ENCODE results near the gene TMUB1. TPM values are rescaled to one million over a fixed set of nuclear protein-coding genes. Genes with fewer than 3 reads are reported as not detected.

The TMUB1 gene
- total and polyA plus RNA-seq, 2 donors (not counting 1 experiment from before 2014, with no cell fraction given), result 49.2 to 102 TPM

- Histone ChIP-seq H3K27ac (ENCODE audit: low read length in 2 of 2) (no peak overlapping the region), H2AFZ (ENCODE audit: insufficient read depth, low read depth, low read length, poor library complexity, severe bottlenecking) (no peak overlapping the region), H3K79me2 (ENCODE audit: control insufficient read depth, insufficient read depth, low read length) (no peaks in the 10 kb centered on the region), H3K36me3 (replicated peaks in 1 of 2; ENCODE audit: control extremely low read depth in 1 of 2, control insufficient read depth in 1 of 2, extremely low read depth in 1 of 2, insufficient read depth in 2 of 2, low read length in 1 of 2) (no peaks in the 10 kb centered on the region), H3K9ac (ENCODE audit: low read length) (no peak overlapping the region), H3K4me3 (ENCODE audit: control extremely low read depth in 1 of 5, extremely low read depth in 1 of 5, insufficient read depth in 1 of 5, low read depth in 2 of 5, low read length in 4 of 5) (no peak overlapping the region), H3K4me1 (ENCODE audit: control insufficient read depth in 2 of 2, insufficient read depth in 2 of 2, low read length in 2 of 2) (no peaks in the 10 kb centered on the region), H3K4me2 (replicated peaks; ENCODE audit: low read depth, low read length, poor library complexity, severe bottlenecking) (no peak overlapping the region), H3K27me3 (replicated peaks in 1 of 4; ENCODE audit: control extremely low read depth in 1 of 4, control insufficient read depth in 3 of 4, insufficient read depth in 4 of 4, low read length in 3 of 4) (peaks cover 0 to 2% (median 0%) of the 10 kb centered on the region in 4 experiments), H4K20me1 (ENCODE audit: control insufficient read depth, insufficient read depth, low read length, poor library complexity, severe bottlenecking) (no peaks in the 10 kb centered on the region), H3K9me3 (ENCODE audit: control extremely low read depth in 1 of 3, control insufficient read depth in 2 of 3, insufficient read depth in 1 of 3, low read length in 2 of 3) (no peaks in the 10 kb centered on the region)
- Mint-ChIP-seq H3K4me3 (no peak overlapping the region), H3K9me3 (ENCODE audit: insufficient read depth) (no peaks in the 10 kb centered on the region), H3K27me3 (peaks cover 10% of the 10 kb centered on the region), H3K4me1 (no peaks in the 10 kb centered on the region), H3K27ac (no peak overlapping the region)
- no peak for TF ChIP-seq EZH2 (IDR thresholded peaks at IDR 0.05; ENCODE audit: borderline replicate concordance, insufficient read depth, low read depth, low read length, poor library complexity, severe bottlenecking)
- no peak for TF ChIP-seq CTCF (IDR thresholded peaks at IDR 0.05)
- ATAC-seq (ENCODE audit: low read depth), result no peak
- intact Hi-C loops (cut with micrococcal nuclease), result no loop called here
- no peak for DNase-seq
- CTCF ChIA-PET, result no interaction called here
- WGBS (ENCODE audit: insufficient coverage), result 72% methylated on average over 21 of the region's 23 CpGs
- POLR2A ChIA-PET, result no interaction called here
Observed at GRCh38 chr7:151104411-151105235, 21.3 kb upstream of the TMUB1 start.

- Histone ChIP-seq H3K27ac (ENCODE audit: low read length in 2 of 2) (no peak overlapping the region), H4K20me1 (ENCODE audit: control insufficient read depth, insufficient read depth, low read length, poor library complexity, severe bottlenecking) (no peaks in the 10 kb centered on the region), H3K4me3 (ENCODE audit: control extremely low read depth in 1 of 5, extremely low read depth in 1 of 5, insufficient read depth in 1 of 5, low read depth in 2 of 5, low read length in 4 of 5) (no peak overlapping the region), H3K9me3 (ENCODE audit: control extremely low read depth in 1 of 3, control insufficient read depth in 2 of 3, insufficient read depth in 1 of 3, low read length in 2 of 3) (no peaks in the 10 kb centered on the region), H3K4me2 (replicated peaks; ENCODE audit: low read depth, low read length, poor library complexity, severe bottlenecking) (no peak overlapping the region), H3K36me3 (replicated peaks in 1 of 2; ENCODE audit: control extremely low read depth in 1 of 2, control insufficient read depth in 1 of 2, extremely low read depth in 1 of 2, insufficient read depth in 2 of 2, low read length in 1 of 2) (no peaks in the 10 kb centered on the region), H3K4me1 (ENCODE audit: control insufficient read depth in 2 of 2, insufficient read depth in 2 of 2, low read length in 2 of 2) (no peaks in the 10 kb centered on the region), H3K9ac (ENCODE audit: low read length) (no peak overlapping the region), H3K79me2 (ENCODE audit: control insufficient read depth, insufficient read depth, low read length) (no peaks in the 10 kb centered on the region), H2AFZ (ENCODE audit: insufficient read depth, low read depth, low read length, poor library complexity, severe bottlenecking) (no peak overlapping the region), H3K27me3 (replicated peaks in 1 of 4; ENCODE audit: control extremely low read depth in 1 of 4, control insufficient read depth in 3 of 4, insufficient read depth in 4 of 4, low read length in 3 of 4) (peaks cover 0 to 2% (median 0%) of the 10 kb centered on the region in 4 experiments)
- Mint-ChIP-seq H3K27ac (no peak overlapping the region), H3K4me3 (no peak overlapping the region), H3K9me3 (ENCODE audit: insufficient read depth) (no peaks in the 10 kb centered on the region), H3K4me1 (no peaks in the 10 kb centered on the region), H3K27me3 (peaks cover 10% of the 10 kb centered on the region)
- TF ChIP-seq EZH2 (IDR thresholded peaks at IDR 0.05; ENCODE audit: borderline replicate concordance, insufficient read depth, low read depth, low read length, poor library complexity, severe bottlenecking) (no peak), CTCF (IDR thresholded peaks at IDR 0.05) (no peak)
- ATAC-seq (ENCODE audit: low read depth) (no peak), DNase-seq (no peak)
- intact Hi-C loops (cut with micrococcal nuclease), result no loop called here
- ChIA-PET POLR2A (no interaction called here), CTCF (no interaction called here)
- 100% methylated on average over 5 of the region's 12 CpGs for WGBS (ENCODE audit: insufficient coverage)
Observed at GRCh38 chr7:151103973-151104372, 20.7 kb upstream of the TMUB1 start.

Measured in B cell (primary cell).